ENCODE data around the gene GPATCH3.
"Not testable (repeated sequence)": the region's sequence is repeated elsewhere in the genome, so short reads cannot be mapped to it uniquely, and the experiment has no call there.

The GPATCH3 gene

GRCh38 chr1:26863685-26864077 is 36.6 kb downstream of the GPATCH3 start:
- DNase-seq (ENCODE audit: low read depth) = no peak

GRCh38 chr1:26862781-26863684 is 37.2 kb downstream of the GPATCH3 start, which contains the start of gene SFN:
Gene SFN, plus strand, starts transcription at chr1:26863149. Its CDS starts 64 bp downstream, at chr1:26863213.
- peak; percentile 5 for DNase-seq (ENCODE audit: low read depth)

- no peak for DNase-seq (ENCODE audit: low read depth)
Measured at GRCh38 chr1:26861889-26862378, 38.3 kb downstream of the GPATCH3 start.

DNA sequence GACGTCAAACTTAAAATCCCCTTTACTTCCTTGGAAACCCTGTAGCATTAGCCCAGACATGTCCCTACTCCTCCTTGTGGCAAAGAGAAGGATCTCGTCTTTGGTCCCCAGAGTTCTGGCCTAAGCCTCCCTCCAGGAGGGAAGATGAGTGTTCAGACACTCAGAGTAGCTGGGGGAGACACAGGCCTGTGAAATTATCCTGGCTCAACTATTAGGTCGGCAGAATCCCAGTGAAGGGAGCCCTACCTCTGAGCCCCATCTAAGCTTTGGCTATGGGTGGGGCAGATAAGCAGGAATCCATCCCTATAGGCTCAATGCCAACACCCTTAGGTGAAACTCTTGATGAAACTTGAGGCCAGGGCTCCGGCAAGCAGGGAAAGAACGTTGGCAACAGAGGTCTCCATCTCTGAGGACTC is 39.0 kb downstream of the GPATCH3 start:
- DNase-seq (ENCODE audit: low read depth) = no peak

DNA sequence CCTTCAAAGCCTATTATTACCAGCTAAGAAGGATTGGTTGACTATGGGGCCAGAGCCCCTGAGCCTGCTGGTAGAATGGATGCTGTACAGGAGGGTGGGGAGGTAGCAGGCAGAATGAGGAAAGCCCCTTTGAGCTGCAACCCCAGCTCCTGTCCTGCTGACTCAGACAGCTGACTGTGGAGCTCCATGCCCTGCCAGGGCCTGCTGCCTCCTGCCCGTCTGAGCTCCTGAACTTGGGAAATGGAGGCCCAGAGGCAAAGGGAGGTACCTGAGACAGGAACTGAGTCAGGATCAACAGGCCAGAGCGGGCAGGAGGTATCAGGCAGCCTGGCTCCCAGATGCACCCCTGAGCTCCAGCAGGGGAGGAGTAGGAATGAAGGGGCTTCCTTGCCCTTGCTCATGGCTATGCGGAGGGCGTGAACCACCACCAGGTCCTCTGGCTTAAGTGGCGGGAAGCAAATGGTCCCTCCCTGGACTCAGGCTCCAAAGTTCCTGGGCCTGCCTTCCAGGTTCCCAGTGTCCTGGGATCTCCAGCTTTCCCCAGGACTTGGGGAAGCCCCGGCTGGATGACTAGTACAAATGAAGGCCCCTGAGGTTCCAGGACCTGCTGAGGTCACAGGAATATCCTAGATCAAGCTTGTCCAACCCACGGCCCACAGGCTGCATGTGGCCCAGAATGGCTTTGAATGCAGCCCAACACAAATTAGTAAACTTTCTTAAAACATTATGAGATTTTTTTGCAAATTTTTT is 41.2 kb downstream of the GPATCH3 start:
- DNase-seq (ENCODE audit: low read depth) = no peak

GRCh38 chr1:26858160-26858559 is 42.1 kb downstream of the GPATCH3 start:
- DNase-seq (ENCODE audit: low read depth) = no peak

DNA sequence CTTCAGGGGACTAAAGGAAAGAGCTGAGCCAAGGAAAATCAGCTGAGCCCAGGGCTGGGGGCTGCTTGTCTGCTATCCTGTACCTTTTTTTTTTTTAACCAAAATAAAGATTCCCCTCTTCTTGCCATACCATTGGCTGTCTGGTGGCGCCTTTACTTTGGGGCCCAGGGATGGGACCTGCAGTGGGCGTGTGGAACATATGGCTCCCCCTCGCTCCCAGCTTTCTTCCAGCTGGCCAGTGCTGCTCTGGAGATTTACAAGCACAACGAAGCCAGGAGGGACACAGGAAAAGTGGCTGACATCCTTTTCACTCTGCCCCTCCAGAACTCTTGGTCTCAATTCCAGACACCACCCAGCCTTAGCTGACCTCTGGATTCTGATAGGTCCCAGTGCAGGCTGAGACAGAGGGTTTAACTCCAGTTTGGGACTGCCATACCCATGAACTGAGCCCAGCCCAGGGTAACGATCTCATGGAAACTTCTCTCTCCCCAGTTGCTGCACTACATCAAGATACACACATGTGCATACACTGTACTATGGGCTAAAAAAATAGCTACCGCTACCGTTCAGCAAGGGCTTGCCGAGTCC is 42.7 kb downstream of the GPATCH3 start:
- no peak for DNase-seq (ENCODE audit: low read depth)

DNA sequence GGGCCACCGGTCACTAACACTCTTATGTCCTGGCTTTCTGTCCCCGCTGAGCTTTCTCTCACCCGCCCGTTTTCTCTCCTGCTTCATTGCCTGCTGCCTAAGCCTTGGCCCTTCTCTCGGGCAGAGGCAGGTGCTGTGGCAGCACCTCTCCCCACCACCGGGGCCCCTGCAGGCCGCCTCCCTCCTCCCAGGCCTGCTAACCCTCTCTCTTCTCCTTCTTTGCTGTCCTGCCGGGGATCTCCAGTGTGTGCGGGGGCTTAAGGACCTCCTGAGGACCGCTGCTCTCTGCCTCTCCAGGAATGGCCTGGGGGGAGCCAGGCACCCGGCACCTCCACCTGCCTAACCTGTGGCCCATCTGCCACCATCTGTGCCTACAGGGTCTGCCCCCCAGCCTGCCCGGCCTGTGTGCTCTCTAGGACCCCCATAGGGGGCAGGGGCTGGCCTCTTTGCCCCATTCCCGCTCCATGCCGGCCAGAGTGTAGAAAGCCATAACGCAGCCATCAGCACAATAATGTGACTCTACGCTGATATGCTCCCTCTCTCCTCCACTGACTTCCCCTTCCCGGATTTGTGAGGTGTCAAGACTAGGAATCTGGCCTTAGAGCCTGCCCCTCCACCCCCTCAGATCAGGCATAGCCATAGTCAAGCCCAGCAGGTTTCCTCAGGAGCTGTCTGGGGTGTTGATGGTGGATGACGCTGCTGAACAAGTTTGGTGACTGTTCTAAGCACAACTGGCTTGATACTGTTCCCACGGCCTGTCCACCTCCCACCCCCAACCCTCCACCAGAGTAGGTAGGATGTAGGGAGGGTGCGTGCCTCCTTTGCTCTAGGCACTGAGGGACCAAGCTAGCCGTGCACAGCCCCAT is 43.4 kb downstream of the GPATCH3 start:
- DNase-seq (ENCODE audit: low read depth) = no peak

- no peak for DNase-seq (ENCODE audit: low read depth)
Measured at GRCh38 chr1:26856181-26856580, 44.1 kb downstream of the GPATCH3 start.

DNA sequence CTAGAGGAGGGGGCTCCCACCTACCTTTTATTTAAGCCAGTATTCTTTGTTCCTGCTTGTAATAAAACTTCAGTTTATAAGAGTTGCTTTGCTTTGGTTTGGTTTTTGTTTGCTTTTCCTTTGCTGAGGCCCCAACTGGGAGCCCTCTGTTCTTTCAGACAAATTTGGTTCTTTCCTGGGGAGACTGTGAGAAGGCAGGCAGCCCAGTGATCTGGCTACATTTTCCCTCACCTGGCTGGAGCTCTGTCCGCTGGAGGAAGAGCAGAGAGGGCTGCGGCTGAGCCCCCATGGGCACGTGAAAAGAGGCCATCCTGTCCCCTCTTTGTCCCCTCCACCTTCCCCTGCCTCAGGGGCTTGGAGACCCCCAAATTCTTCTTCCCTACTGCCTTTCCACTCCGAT is 44.6 kb downstream of the GPATCH3 start:
- DNase-seq (ENCODE audit: low read depth) = no peak

DNA sequence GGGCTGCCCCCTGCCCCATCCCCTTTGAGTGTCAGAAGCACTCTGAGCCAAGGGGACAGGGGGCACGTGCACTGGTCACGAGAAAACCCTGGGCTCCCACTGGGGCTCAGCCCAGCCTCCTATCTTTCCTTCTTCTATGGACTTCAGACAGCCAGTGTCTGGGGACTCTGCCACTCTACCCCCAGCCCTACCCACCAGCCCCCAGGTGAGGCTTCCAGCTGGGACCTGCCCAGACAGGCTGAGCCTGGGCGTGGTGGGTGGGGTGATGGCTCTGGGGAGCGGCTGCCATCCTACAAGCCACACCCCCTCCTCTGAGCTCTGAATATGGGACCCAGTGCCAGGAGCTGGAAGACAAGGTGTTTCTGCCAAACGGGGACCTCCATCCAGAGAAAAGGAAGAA is 45.4 kb downstream of the GPATCH3 start:
- no peak for DNase-seq (ENCODE audit: low read depth)

- DNase-seq (ENCODE audit: low read depth) = no peak
Measured at GRCh38 chr1:26853600-26853999, 46.7 kb downstream of the GPATCH3 start.

DNA sequence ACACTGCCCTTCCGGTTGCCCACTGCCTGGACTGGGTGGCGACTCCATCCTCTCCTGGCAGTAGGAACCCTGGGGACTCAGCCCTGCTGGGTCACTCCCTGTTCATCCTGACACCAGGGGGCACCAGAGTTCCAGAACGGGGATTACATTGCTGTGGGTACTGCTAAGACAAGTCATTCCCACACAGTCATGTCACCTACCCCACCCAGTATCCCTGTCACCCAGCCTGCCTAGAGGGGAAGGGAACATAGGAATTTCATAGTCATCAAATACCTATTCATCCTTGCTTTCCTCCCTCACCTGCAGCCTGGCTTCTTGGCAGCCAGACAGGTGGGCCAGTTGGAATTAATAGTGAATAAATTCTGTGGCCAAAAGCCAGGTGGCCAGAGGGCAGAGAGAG is 47.1 kb downstream of the GPATCH3 start:
- DNase-seq (ENCODE audit: low read depth) = peak; percentile 67

- no peak for DNase-seq (ENCODE audit: low read depth)
Measured at GRCh38 chr1:26852701-26853100, 47.6 kb downstream of the GPATCH3 start.

- DNase-seq (ENCODE audit: low read depth) = no peak
Measured at GRCh38 chr1:26851106-26851684, 49.1 kb downstream of the GPATCH3 start.

DNA sequence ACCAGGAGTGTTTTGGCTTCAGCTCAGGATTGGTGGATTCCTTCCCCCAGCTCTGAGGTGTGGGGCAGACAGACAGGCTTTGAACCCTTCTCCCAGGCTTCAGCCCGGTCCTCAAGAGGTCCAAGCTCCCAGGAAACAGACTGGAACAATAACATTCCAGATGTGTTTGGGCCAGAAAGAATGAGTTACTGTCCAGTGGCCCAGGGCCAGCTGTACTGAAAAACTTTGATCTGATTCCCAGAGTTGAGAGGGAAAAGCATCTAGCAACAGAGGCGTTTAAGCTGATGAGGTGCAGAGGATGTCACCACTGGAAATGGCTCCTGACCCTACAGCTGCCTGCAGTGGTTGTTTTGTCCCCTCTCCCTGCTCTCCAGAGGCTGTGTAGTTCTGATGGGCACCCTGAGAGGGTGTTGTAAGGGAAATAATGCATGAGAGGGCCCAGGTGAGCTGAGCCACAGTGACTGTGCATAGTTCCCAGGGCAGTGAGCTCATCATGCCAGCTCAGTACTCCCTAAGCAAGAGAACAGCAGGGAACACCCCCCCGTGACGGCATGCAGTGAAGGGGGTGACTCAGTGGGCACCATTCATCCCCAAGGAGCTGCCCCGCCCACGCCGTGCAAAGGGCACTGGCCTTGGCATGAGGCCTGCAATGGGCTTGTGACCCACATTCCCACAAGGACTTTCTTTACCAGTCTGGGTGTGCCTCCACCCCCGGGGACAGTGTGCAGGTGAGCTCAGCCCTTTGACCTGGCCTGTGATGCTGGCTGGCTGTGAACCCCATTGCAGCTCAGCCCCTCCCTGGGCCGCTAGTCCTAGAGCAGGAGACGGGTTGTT is 51.1 kb downstream of the GPATCH3 start:
- no peak for DNase-seq (ENCODE audit: low read depth)

- DNase-seq (ENCODE audit: low read depth) = no peak
Measured at GRCh38 chr1:26848499-26848898, 51.8 kb downstream of the GPATCH3 start.

- not testable (repeated sequence) for DNase-seq (ENCODE audit: low read depth)
Measured at GRCh38 chr1:26847826-26848225, 52.4 kb downstream of the GPATCH3 start.

GRCh38 chr1:26844424-26845196 is 55.7 kb downstream of the GPATCH3 start:
- no peak for DNase-seq (ENCODE audit: low read depth)
